AG04450 (cell line): ENCODE data around the gene DMXL1. TPM values are rescaled to one million over a fixed set of nuclear protein-coding genes. Genes with fewer than 3 reads are reported as not detected.

Experiments used
- CTCF ChIA-PET: fragments of 300-600, 350-600 bp; formaldehyde crosslinking; extraction: SDS; loops from one replicate; lab custom pipeline; 2022; ENCODE audit warnings: antibody characterized with exemption, inconsistent platforms; lab: Charles Lee
- POLR2A ChIA-PET: fragments of 350-600 bp; formaldehyde crosslinking; extraction: SDS; loops from one replicate; lab custom pipeline; 2021; ENCODE audit warnings: antibody characterized with exemption, inconsistent platforms; lab: Yijun Ruan, JAX
- DNase-seq: peaks from one replicate; pipeline ENCODE4 v3.0.0-alpha.2; 2011; ENCODE audit warnings: low read depth, low spot score
- H3K27ac ChIP-seq: one replicate; pipeline ENCODE4 v1.5.1; 2012; ENCODE audit warnings: low read depth, low read length, control low read depth
- H3K27me3 ChIP-seq: one replicate; pipeline ENCODE4 v1.6.0; 2012; ENCODE audit warnings: low read length; ENCODE audit not compliant: control insufficient read depth, insufficient read depth
- H3K4me3 ChIP-seq: 2 replicates; pipeline ENCODE4 v1.5.1; 2011; ENCODE audit warnings: mild to moderate bottlenecking, low read depth, low read length, control low read depth
- H3K9me3 ChIP-seq: 2 replicates; pipeline ENCODE4 v1.5.1; 2012; ENCODE audit warnings: low read length; ENCODE audit not compliant: control insufficient read depth, insufficient read depth
- polyA plus RNA-seq: library from polyadenylated mRNA; depleted of rRNA; stranded (reverse); fragments of >200 nt; gene quantifications from 2 replicates; pipeline ENCODE4 v1.2.3, GENCODE V29; 2011
- TF ChIP-seq, protein P1 (sequence below): IDR thresholded peaks from 2 replicates; pipeline ENCODE4 v1.5.1; 2011; ENCODE audit warnings: low read depth, low read length, control low read depth, inconsistent platforms

DMXL1 gene
- polyA plus RNA-seq, 1 experiment, result 22.2 TPM

DNA sequence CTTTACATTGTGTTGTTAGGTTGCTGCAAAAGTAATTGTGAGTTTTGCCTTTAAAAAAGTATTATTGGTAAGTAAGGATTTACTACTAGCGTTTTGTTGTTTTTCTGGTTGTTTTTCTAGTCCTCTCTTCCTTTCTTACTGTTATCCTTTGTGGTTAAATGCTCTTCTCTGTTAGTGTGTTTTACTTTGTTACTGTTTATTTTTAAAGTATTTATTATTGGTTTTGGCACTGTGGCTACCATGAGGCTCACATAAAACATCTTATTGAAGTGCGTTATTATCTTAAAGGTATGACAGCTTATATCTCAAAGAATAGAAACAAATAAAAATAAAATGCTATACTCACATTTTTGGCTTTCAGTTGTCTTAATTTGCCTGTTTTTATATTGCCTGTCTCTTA is 17.6 kb downstream of the DMXL1 start:
- H3K4me3 ChIP-seq, result no peak overlapping the region
- H3K9me3 ChIP-seq, result peaks cover 4% of the 10 kb centered on the region; the same call in 1 of the 2 replicates
- H3K27me3 ChIP-seq, result no peaks in the 10 kb centered on the region
- ChIA-PET POLR2A (interaction anchor here (0.6 kb wide), 1 partner anchor 252 kb away, joined by 3 read pairs; no protein-coding TSS in a partner anchor), CTCF (interaction anchor here (1.6 kb wide), 1 partner anchor 100 kb away, joined by 3 read pairs; the partner anchor contains the start of gene DTWD2)
- TF ChIP-seq, protein P1, sequence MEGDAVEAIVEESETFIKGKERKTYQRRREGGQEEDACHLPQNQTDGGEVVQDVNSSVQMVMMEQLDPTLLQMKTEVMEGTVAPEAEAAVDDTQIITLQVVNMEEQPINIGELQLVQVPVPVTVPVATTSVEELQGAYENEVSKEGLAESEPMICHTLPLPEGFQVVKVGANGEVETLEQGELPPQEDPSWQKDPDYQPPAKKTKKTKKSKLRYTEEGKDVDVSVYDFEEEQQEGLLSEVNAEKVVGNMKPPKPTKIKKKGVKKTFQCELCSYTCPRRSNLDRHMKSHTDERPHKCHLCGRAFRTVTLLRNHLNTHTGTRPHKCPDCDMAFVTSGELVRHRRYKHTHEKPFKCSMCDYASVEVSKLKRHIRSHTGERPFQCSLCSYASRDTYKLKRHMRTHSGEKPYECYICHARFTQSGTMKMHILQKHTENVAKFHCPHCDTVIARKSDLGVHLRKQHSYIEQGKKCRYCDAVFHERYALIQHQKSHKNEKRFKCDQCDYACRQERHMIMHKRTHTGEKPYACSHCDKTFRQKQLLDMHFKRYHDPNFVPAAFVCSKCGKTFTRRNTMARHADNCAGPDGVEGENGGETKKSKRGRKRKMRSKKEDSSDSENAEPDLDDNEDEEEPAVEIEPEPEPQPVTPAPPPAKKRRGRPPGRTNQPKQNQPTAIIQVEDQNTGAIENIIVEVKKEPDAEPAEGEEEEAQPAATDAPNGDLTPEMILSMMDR, result no peak
- no peak for DNase-seq
- H3K27ac ChIP-seq, result no peak overlapping the region

DNA sequence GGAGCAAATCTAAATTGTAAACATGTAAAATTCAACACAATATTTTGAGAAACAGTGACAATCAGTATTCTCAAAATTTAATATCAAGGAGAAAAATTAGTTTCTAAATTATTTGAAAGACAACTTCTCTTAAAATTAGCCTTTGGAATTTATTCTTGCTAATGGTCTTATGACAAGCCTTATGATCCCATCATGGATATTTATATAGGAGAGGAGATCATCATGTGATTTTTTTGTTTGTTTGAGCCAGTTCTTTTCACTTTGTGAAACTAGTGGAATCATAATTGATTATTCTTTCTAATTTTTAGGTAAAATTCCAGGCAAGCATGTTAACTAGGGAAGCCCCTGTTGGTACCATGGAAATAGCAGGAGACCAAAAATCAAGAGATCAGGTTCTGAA is 24.7 kb downstream of the DMXL1 start:
- CTCF ChIA-PET, result no interaction called here
- DNase-seq, result no peak
- H3K27ac ChIP-seq, result no peak overlapping the region
- no peak overlapping the region for H3K4me3 ChIP-seq
- no peaks in the 10 kb centered on the region for H3K27me3 ChIP-seq
- POLR2A ChIA-PET, result no interaction called here
- TF ChIP-seq, protein P1, result no peak
- H3K9me3 ChIP-seq, result peaks cover under 1% of the 10 kb centered on the region; the same call in 1 of the 2 replicates

DNA sequence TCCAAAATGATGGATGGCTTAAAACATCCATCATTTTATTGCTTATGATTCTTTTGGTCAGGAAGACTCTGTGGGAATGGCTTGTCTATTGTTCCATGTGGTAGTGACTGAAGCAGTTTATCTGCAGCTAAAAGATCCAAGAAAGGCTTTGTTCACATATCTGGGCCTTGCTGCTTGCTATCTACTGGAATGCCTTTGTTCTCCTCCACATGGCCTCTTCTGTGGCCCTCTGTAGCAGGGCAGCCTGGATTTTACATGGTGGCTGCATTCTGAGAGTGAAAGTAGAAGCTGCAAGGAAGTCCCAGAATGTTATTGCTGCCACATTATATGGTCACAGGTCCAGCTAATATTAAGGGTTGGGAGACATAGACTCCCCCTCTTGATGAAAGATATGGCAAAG is 35.1 kb downstream of the DMXL1 start:
- TF ChIP-seq, protein P1, result no peak
- Histone ChIP-seq H3K9me3 (no peaks in the 10 kb centered on the region), H3K4me3 (no peak overlapping the region), H3K27ac (no peak overlapping the region), H3K27me3 (no peaks in the 10 kb centered on the region)
- ChIA-PET POLR2A (no interaction called here), CTCF (no interaction called here)
- no peak for DNase-seq

DNA sequence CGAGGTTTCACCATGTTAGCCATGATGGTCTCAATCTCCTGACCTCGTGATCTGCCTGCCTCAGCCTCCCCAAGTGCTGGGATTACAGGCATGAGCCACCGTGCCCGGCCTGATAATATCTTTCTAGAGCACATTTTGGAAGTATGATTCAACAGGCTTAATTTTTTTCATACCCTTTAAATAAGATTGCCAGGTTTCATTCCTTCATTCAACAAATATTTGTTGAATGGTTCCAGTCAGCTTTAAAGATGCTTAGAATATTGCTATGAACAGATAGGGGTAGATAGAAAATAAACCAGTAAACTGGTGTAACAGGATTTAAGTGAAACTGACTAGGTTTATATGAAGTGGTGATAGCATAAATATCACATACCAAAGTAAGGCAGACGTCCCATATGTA is 41.3 kb downstream of the DMXL1 start:
- Histone ChIP-seq H3K27me3 (no peaks in the 10 kb centered on the region), H3K27ac (no peak overlapping the region), H3K4me3 (no peak overlapping the region), H3K9me3 (no peaks in the 10 kb centered on the region)
- TF ChIP-seq, protein P1, result no peak
- POLR2A ChIA-PET, result no interaction called here
- CTCF ChIA-PET, result no interaction called here
- DNase-seq, result no peak

DNA sequence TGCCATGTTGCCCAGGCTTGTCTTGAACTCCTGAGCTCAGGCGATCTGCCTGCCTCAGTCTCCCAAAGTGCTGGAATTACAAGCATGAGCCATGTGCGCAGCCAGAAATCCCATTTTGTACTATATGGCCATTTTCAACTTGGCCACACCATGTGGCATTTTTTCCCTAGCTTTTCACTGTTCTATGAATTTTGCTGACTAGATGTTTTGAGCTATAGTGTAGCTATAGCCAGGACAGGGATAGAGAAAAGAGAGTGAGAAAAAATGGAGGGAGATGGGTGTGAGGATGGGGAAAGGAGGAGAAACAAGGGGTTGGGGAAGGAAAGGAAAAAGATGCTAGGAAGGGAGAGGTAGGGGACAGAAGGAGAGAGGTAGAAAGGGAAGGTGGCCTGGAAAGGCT is 46.4 kb downstream of the DMXL1 start:
- TF ChIP-seq, protein P1, result no peak
- POLR2A ChIA-PET, result no interaction called here

More for the DNA sequence above, 46.4 kb downstream of the DMXL1 start:
- no peak for DNase-seq
- CTCF ChIA-PET, result interaction anchor here (0.7 to 1.3 kb wide), 2 partner anchors 92 to 129 kb away, joined by 3 read pairs; partner anchors contain the start of gene DTWD2
- Histone ChIP-seq H3K27me3 (no peaks in the 10 kb centered on the region), H3K4me3 (no peak overlapping the region), H3K9me3 (peaks cover under 1% of the 10 kb centered on the region; the same call in 1 of the 2 replicates), H3K27ac (no peak overlapping the region)
